HG02970 (cell line): ENCODE data around the gene PTGDS.

Experiments
- ATAC-seq: cut with Tn5 transposase; IDR thresholded peaks from one replicate; pipeline ENCODE4 v1.9.1; 2021; ENCODE audit warnings: mild to moderate bottlenecking, moderate library complexity, moderate number of reproducible peaks; ENCODE audit not compliant: unreplicated experiment, low FRiP score

The PTGDS gene

GRCh38 chr9:136945333-136946227 lies 31.7 kb upstream of the PTGDS start:
- no peak for ATAC-seq

- ATAC-seq: no peak
Measured at GRCh38 chr9:136946228-136947027, 30.9 kb upstream of the PTGDS start.

- no peak for ATAC-seq
Measured at GRCh38 chr9:136947028-136947891, 30.0 kb upstream of the PTGDS start.

GRCh38 chr9:136947955-136948510 lies 29.3 kb upstream of the PTGDS start:
- ATAC-seq: no peak

GRCh38 chr9:136949239-136949816 lies 28.0 kb upstream of the PTGDS start:
- no peak for ATAC-seq

GRCh38 chr9:136949817-136950655 lies 27.3 kb upstream of the PTGDS start:
- ATAC-seq: peak; percentile 59

- ATAC-seq: no peak
Measured at GRCh38 chr9:136950656-136951276, 26.5 kb upstream of the PTGDS start.

- no peak for ATAC-seq
Measured at GRCh38 chr9:136951541-136952320, 25.6 kb upstream of the PTGDS start, which contains the start of gene LCN12. Gene LCN12, plus strand, starts transcription at chr9:136952273. Its CDS starts 55 bp downstream, at chr9:136952328.

- no peak for ATAC-seq
Measured at GRCh38 chr9:136952321-136952850, 24.9 kb upstream of the PTGDS start.

- ATAC-seq: no peak
Measured at GRCh38 chr9:136952876-136953770, 24.2 kb upstream of the PTGDS start.

- ATAC-seq: no peak
Measured at GRCh38 chr9:136953771-136954269, 23.5 kb upstream of the PTGDS start.

- ATAC-seq: no peak
Measured at GRCh38 chr9:136954270-136955083, 22.8 kb upstream of the PTGDS start.

- no peak for ATAC-seq
Measured at GRCh38 chr9:136955202-136955942, 21.9 kb upstream of the PTGDS start.

- ATAC-seq: no peak
Measured at GRCh38 chr9:136955943-136956335, 21.4 kb upstream of the PTGDS start.

- ATAC-seq: no peak
Measured at GRCh38 chr9:136956604-136957003, 20.7 kb upstream of the PTGDS start.
